COLO829 (cell line): ENCODE measurements around the gene WNT9B.
"Not testable (repeated sequence)": the region's sequence is repeated elsewhere in the genome, so short reads cannot be mapped to it uniquely, and the experiment has no call there.

Source experiments
- DNase-seq: peaks from one replicate; pipeline ENCODE4 v3.0.0; 2012; ENCODE audit warnings: low spot score

Gene WNT9B

GRCh38 chr17:46821482-46822387 lies 29.6 kb upstream of the WNT9B start:
- DNase-seq = no peak

GRCh38 chr17:46822388-46822921 lies 28.9 kb upstream of the WNT9B start:
- DNase-seq = no peak

- no peak for DNase-seq
Measured at GRCh38 chr17:46823657-46824056, 27.7 kb upstream of the WNT9B start.

GRCh38 chr17:46826116-46826515 lies 25.3 kb upstream of the WNT9B start:
- no peak for DNase-seq

- no peak for DNase-seq
Measured at GRCh38 chr17:46827274-46827673, 24.1 kb upstream of the WNT9B start.

- DNase-seq = no peak
Measured at GRCh38 chr17:46831573-46832330, 19.6 kb upstream of the WNT9B start.

GRCh38 chr17:46832331-46832821 lies 19.0 kb upstream of the WNT9B start:
- DNase-seq = no peak

GRCh38 chr17:46832945-46833839 lies 18.2 kb upstream of the WNT9B start:
- no peak for DNase-seq

- DNase-seq = no peak
Measured at GRCh38 chr17:46833840-46834208, 17.6 kb upstream of the WNT9B start.

GRCh38 chr17:46834846-46835245 lies 16.5 kb upstream of the WNT9B start:
- no peak for DNase-seq

GRCh38 chr17:46836500-46836899 lies 14.9 kb upstream of the WNT9B start:
- DNase-seq = no peak

- no peak for DNase-seq
Measured at GRCh38 chr17:46837521-46837920, 13.9 kb upstream of the WNT9B start.

- DNase-seq = no peak
Measured at GRCh38 chr17:46839211-46839610, 12.2 kb upstream of the WNT9B start.

- not testable (repeated sequence) for DNase-seq
Measured at GRCh38 chr17:46840596-46840995, 10.8 kb upstream of the WNT9B start.

- no peak for DNase-seq
Measured at GRCh38 chr17:46841561-46842379, 9.6 kb upstream of the WNT9B start.

- DNase-seq = no peak
Measured at GRCh38 chr17:46842835-46843234, 8.5 kb upstream of the WNT9B start.

- DNase-seq = no peak
Measured at GRCh38 chr17:46847204-46848191, 3.9 kb upstream of the WNT9B start.

- no peak for DNase-seq
Measured at GRCh38 chr17:46848534-46848933, 2.8 kb upstream of the WNT9B start.

- no peak for DNase-seq
Measured at GRCh38 chr17:46850688-46851028, 725 bp upstream of the WNT9B start.
